Measurements from ENCODE around the gene SLC39A3. TPM values are rescaled to one million over a fixed set of nuclear protein-coding genes. Genes with fewer than 3 reads are reported as not detected.

SLC39A3 gene, protein sequence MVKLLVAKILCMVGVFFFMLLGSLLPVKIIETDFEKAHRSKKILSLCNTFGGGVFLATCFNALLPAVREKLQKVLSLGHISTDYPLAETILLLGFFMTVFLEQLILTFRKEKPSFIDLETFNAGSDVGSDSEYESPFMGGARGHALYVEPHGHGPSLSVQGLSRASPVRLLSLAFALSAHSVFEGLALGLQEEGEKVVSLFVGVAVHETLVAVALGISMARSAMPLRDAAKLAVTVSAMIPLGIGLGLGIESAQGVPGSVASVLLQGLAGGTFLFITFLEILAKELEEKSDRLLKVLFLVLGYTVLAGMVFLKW
- 10 to 100 TPM; 25.4 to 27.4 TPM for total RNA-seq

DNA sequence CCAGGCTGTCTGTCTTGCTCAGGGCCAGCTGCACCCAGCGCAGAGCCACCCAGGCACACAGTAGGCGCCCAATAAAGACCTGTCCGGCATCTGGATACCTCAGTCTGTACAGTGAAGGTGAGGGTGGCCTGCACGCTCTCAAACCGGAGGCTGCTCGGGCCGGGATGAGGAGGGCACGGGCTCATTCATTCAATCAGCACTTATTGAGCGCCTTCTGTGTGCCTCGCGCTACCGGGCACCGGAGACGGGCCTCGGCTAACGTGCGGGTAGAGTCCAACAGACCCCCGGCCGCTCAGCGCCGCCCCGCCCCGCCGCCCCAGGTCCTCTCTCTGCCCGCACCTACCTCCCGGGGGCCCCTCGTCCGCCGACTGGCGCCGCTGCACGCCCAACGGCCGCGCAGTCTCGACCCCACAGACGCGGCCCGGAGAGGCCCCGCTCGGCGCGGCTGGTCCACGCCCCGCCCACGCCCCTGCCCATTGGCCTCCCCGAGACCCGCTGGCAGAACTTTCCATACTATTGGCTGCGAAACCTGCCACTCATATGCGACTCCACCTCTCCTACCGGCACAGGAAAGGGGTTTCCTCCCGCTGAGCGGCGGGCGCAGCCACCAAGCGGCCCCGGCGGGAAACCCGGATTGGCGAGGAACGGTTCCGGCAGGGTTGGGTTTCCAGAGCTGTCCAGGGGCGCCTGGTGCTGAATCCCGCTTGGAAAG lies at the start of gene SLC39A3:
SLC39A3 (minus strand) TSS at position 416 of the 712 bp plus-strand sequence. CDS start 2,760 bp downstream, outside the sequence.
- peak within 1 kb of the TSS; percentile 89 for H3K4me3 Mint-ChIP-seq
- peak; percentile 99 for DNase-seq
- CTCF ChIA-PET: interaction anchor here (1.3 to 1.4 kb wide), 2 partner anchors 10 to 91 kb away, joined by 6 read pairs; no protein-coding TSS in a partner anchor
- H3K27me3 Mint-ChIP-seq: peaks cover 9% of the 10 kb centered on the region
- H3K36me3 Mint-ChIP-seq (ENCODE audit: low read depth): peaks cover 25% of the 10 kb centered on the region
- peak within 1 kb of the TSS; percentile 62 for H3K27ac Mint-ChIP-seq
- POLR2A ChIA-PET: interaction anchor here (0.6 to 1.8 kb wide), 7 partner anchors 10 to 283 kb away, joined by 3 to 5 read pairs (median 3); partner anchors contain the start of genes LMNB2, SGTA and THOP1
- H3K9me3 Mint-ChIP-seq: no peaks in the 10 kb centered on the region
- peaks cover 15% of the 10 kb centered on the region for H3K4me1 Mint-ChIP-seq

DNA sequence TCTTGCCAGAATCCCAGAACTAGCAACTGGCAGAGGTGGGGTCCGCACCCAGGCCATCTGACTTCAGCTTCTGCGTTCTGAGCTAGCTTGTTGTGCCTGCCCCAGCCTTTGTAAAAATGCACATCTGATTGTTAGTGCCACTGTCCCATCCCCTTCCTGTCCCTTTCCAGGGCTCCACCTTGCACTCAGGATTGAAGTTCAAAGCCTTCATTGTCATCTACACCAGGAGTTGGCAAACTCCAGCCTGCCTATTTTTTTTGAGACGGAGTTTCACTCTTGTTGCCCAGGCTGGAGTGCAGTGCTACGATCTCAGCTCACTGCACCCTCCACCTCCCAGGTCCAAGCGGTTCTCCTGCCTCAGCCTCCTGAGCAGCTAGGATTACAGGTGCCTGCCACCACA lies 48.4 kb upstream of the SLC39A3 start:
- ChIA-PET CTCF (no interaction called here), POLR2A (no interaction called here)
- H3K4me3 Mint-ChIP-seq: no peak overlapping the region
- no peak for DNase-seq
- no peaks in the 10 kb centered on the region for H3K9me3 Mint-ChIP-seq
- H3K4me1 Mint-ChIP-seq: peaks cover 40% of the 10 kb centered on the region
- H3K27me3 Mint-ChIP-seq: no peaks in the 10 kb centered on the region
- H3K27ac Mint-ChIP-seq: no peak overlapping the region
- peaks cover 29% of the 10 kb centered on the region for H3K36me3 Mint-ChIP-seq (ENCODE audit: low read depth)

DNA sequence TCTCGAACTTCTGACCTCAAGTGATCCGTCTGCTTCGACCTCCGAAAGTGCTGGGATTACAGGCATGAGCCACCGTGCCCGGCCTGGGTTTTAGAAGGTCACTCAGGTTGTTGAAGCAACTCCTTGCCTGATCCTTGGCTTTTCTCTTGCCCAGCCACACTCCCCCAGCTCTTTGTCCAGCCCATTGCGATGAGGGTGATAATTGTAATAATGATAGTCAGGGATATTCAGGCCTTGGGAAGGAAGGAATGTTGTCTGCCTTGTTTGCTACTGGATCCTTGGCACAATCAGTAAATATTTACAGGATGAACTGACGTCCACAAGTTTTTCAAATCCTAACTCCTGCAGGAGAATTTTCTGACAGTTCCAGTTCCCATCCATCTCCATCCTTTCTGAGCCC lies 47.3 kb upstream of the SLC39A3 start:
- POLR2A ChIA-PET: no interaction called here
- CTCF ChIA-PET: no interaction called here
- Mint-ChIP-seq H3K27me3 (no peaks in the 10 kb centered on the region), H3K4me1 (peaks cover 45% of the 10 kb centered on the region), H3K9me3 (no peaks in the 10 kb centered on the region), H3K27ac (no peak overlapping the region), H3K4me3 (peak overlapping the region; percentile 88), H3K36me3 (ENCODE audit: low read depth) (peaks cover 26% of the 10 kb centered on the region)
- DNase-seq: no peak

DNA sequence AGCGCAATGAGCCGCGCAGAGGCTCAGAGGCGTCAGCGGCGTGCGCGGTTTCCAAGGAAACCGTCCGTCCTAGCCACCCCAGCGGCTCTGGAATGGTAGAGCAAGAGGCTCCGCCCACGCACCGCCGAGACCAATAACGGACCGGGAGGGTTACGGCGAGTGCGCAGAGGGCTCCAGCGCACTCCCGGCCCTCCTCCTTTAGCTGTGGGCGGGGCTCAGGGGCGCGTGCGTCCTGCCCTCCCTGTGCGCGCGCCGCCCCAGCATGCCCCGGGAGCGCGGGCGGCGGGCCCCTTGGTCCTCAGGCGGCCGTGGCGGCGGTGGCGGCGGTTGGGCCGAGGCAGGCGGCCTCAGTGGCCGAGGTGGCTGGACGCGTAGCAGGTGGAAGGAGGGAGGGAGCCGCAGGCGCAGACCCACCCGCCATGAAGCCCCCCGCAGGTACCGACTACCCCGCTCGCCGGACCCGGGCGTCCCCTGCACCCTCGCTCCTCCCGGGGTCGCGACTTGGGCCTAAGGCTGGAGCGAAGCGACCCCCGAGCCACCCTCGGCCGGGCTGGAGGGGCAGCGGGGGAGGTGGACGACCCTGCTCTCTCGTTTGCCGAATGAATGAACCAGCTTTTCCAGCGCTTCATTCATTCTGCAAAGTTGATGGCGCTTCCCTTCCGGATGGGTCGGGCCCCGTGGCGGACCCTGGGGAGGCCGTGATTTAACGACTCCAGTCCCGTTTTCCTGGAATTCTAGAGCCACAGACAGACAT lies 45.6 kb upstream of the SLC39A3 start, which contains the start of gene THOP1:
THOP1 (plus strand) TSS at position 260 of the 754 bp plus-strand sequence; CDS start at position 420, 160 bp downstream.
- Mint-ChIP-seq H3K9me3 (no peaks in the 10 kb centered on the region), H3K4me3 (peak within 1 kb of the TSS; percentile 88), H3K27me3 (no peaks in the 10 kb centered on the region), H3K36me3 (ENCODE audit: low read depth) (peaks cover 27% of the 10 kb centered on the region), H3K4me1 (peaks cover 62% of the 10 kb centered on the region), H3K27ac (peak within 1 kb of the TSS; percentile 68)
- ChIA-PET CTCF (interaction anchor here (1.0 to 1.3 kb wide), 2 partner anchors 34 to 137 kb away, joined by 3 to 5 read pairs; partner anchors contain the start of gene ZNF554), POLR2A (interaction anchor here (0.9 to 1.3 kb wide), 4 partner anchors 10 to 309 kb away, joined by 3 to 8 read pairs (median 4); partner anchors contain the start of genes GADD45B, SLC39A3 and ZNF57)
- peak; percentile 99 for DNase-seq

DNA sequence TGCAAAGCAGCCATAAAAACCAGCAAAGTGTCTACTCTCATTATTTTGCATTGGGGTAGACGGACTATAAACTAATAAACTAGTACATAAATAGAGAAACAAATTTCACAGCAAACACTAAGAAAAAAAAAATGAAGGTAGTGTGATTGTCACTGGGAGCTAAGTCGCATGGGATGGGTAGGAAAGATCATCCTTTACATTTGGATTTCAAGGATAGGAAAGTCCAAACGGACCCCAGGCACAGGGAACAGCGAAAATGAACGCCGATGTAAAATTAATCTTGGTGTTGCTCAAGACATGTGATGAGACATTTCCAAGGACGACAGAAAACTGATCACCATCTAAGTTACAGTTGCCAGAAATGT lies 43.9 kb upstream of the SLC39A3 start:
- peaks cover 65% of the 10 kb centered on the region for H3K4me1 Mint-ChIP-seq
- peaks cover 28% of the 10 kb centered on the region for H3K36me3 Mint-ChIP-seq (ENCODE audit: low read depth)
- ChIA-PET POLR2A (interaction anchor here (1.3 to 2.0 kb wide), 5 partner anchors 15 to 327 kb away, joined by 3 to 5 read pairs (median 4); partner anchors contain the start of genes LMNB2, SLC39A3 and ZNF554), CTCF (interaction anchor here (1.0 to 1.4 kb wide), 4 partner anchors 35 to 628 kb away, joined by 3 to 7 read pairs (median 3); no protein-coding TSS in a partner anchor)
- no peaks in the 10 kb centered on the region for H3K9me3 Mint-ChIP-seq
- no peak for DNase-seq
- peak overlapping the region; percentile 87 for H3K4me3 Mint-ChIP-seq
- peak overlapping the region; percentile 80 for H3K27ac Mint-ChIP-seq
- H3K27me3 Mint-ChIP-seq: no peaks in the 10 kb centered on the region

DNA sequence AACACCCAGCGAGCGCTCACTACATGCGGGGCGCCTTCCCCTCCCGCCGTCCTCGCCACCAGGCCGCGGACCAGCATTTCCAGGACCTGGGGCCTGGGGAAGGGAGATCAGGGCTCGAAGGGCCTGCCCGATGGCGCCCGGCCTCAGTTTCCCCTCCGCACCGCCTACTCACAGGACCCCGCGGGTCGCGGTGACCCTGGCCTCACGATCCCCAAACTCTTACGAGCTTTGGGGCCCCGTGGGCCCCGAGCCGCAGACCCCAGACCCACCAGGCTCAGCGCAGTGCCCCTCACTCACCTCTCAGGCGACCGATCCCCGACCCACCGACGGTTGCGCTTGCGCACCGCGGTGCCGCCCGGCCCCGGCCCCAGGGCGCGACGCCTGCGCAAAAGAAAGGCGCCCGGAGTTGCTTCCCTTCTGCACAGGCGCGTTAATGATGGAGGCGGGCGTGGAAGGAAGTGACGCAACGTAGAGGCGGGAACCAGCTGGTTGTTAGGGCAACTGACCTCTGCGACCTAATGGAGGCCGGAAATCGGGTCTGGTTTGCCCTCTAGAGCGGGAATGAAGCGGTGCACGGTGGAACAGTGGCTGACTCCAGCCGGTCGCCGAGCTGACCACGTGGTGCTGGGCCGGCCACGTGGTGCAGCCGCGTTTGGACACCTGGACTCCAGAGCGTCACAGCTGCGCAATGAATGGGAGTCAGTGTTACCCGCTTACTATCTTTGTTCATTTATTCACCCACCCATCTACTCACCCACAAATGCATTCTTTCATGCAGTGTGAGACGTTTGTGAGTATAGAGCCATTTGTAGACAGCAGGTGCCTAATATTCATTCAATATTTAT lies 43.3 kb upstream of the SLC39A3 start, which contains the start of gene SGTA:
SGTA (minus strand) TSS at position 338 of the 845 bp plus-strand sequence. CDS start 14,205 bp downstream, outside the sequence.
- peaks cover 63% of the 10 kb centered on the region for H3K4me1 Mint-ChIP-seq
- no peaks in the 10 kb centered on the region for H3K9me3 Mint-ChIP-seq
- H3K36me3 Mint-ChIP-seq (ENCODE audit: low read depth): peaks cover 28% of the 10 kb centered on the region

DNA sequence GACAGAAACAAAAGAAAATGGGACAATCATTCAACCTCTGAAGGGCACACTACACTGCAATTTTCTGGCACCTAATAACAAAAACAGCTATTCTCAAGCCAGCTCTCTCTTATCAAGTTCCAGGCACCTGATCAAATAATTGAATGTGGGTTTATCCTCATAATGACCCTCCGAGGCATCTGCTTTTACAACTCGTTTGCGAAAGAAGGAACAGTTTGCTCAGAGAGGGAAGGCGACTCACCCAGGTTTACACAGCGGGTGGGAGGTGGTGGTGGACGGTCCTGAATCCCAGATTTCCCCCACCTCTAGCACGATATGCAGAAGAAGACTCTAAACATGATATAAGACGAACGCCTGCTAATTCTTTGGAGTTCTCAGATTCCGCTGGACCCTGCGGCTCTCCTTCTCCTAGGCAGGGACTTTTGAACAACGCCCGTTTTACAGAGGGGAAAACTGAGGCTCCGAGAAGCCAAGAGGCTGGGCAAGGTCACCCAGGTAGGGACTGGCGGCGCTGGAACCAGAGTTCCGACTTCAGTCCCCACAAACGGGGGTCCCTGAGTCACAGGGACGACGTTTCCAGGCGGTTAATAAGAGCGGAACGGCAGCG lies 42.6 kb upstream of the SLC39A3 start:
- peak overlapping the region; percentile 87 for H3K4me3 Mint-ChIP-seq
- CTCF ChIA-PET: interaction anchor here (0.9 to 1.4 kb wide), 6 partner anchors 33 to 626 kb away, joined by 3 to 7 read pairs (median 3); partner anchors contain the start of gene ZNF555
- H3K9me3 Mint-ChIP-seq: no peaks in the 10 kb centered on the region
- POLR2A ChIA-PET: interaction anchor here (0.9 to 2.0 kb wide), 6 partner anchors 14 to 326 kb away, joined by 3 to 5 read pairs (median 4); partner anchors contain the start of genes LMNB2, SLC39A3 and ZNF554
- no peaks in the 10 kb centered on the region for H3K27me3 Mint-ChIP-seq
- H3K27ac Mint-ChIP-seq: peak overlapping the region; percentile 76
- H3K36me3 Mint-ChIP-seq (ENCODE audit: low read depth): peaks cover 21% of the 10 kb centered on the region
- DNase-seq: no peak
- peaks cover 57% of the 10 kb centered on the region for H3K4me1 Mint-ChIP-seq

More for the DNA sequence above, 43.3 kb upstream of the SLC39A3 start, which contains the start of gene SGTA:
- Mint-ChIP-seq H3K27ac (peak within 1 kb of the TSS; percentile 80), H3K27me3 (no peaks in the 10 kb centered on the region), H3K4me3 (peak within 1 kb of the TSS; percentile 87)
- CTCF ChIA-PET: interaction anchor here (0.6 to 1.4 kb wide), 5 partner anchors 34 to 627 kb away, joined by 3 to 7 read pairs (median 3); no protein-coding TSS in a partner anchor
- peak; percentile 98 for DNase-seq
- POLR2A ChIA-PET: interaction anchor here (0.9 to 2.0 kb wide), 6 partner anchors 14 to 326 kb away, joined by 3 to 5 read pairs (median 4); partner anchors contain the start of genes LMNB2, SLC39A3 and ZNF554

DNA sequence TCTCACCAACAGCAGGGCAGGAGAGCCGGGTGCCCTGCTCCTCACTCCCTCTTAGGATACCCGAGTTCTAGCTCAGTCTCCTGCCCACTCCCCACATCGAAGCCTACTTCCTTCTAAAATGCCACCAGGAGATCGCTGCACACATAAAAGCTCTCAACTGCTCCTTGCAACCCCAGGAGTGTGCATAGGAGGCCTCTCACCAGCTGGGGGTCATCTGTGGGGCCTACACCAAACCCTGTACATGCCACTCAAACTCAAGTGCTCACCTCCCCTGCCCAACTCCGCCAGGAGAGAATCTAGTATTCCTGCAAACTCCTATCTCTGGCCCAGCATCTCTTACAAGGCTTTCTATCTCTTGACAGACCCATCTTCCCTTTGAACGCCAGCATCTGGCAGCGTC lies 40.5 kb upstream of the SLC39A3 start:
- peaks cover 15% of the 10 kb centered on the region for H3K36me3 Mint-ChIP-seq (ENCODE audit: low read depth)
- no peaks in the 10 kb centered on the region for H3K9me3 Mint-ChIP-seq
- CTCF ChIA-PET: interaction anchor here (0.6 kb wide), 1 partner anchor 1172 kb away, joined by 5 read pairs; no protein-coding TSS in a partner anchor
- POLR2A ChIA-PET: no interaction called here
- H3K27me3 Mint-ChIP-seq: no peaks in the 10 kb centered on the region
- H3K27ac Mint-ChIP-seq: no peak overlapping the region
- DNase-seq: no peak
- no peak overlapping the region for H3K4me3 Mint-ChIP-seq
- H3K4me1 Mint-ChIP-seq: peaks cover 57% of the 10 kb centered on the region

DNA sequence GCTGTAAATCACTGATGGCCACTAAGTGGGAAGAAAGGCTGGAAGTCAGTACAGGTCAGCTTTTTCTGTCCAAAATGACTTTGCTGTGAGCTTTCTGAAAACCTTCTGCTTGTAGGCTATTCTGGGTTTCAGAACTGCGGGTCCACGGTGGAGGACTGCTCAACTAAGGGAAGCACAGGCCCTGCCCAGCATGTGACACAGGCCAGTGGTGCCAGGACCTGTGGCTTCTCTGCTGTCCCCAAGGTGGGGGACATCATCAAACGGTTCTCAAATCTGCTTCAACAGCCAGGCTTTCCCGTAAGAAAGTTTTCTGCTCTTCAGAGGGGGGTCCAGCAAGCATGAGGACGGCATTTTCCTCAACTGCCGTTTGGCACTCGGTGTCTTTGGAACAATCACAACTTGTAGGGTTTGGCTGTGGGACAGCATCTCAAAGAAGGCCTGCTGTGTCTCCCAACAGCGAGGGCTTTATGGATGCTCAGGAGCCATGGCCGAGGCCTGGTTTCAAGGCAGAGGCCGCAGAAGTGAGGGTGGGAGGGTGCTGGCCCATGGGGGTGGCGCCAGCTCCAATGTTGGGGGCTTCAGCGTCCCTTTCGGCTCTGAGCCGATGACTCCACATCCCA lies 39.4 kb upstream of the SLC39A3 start:
- Mint-ChIP-seq H3K27ac (no peak overlapping the region), H3K4me1 (peaks cover 59% of the 10 kb centered on the region), H3K9me3 (no peaks in the 10 kb centered on the region), H3K27me3 (no peaks in the 10 kb centered on the region), H3K4me3 (no peak overlapping the region), H3K36me3 (ENCODE audit: low read depth) (peaks cover 16% of the 10 kb centered on the region)
- no peak for DNase-seq
- ChIA-PET POLR2A (no interaction called here), CTCF (no interaction called here)

DNA sequence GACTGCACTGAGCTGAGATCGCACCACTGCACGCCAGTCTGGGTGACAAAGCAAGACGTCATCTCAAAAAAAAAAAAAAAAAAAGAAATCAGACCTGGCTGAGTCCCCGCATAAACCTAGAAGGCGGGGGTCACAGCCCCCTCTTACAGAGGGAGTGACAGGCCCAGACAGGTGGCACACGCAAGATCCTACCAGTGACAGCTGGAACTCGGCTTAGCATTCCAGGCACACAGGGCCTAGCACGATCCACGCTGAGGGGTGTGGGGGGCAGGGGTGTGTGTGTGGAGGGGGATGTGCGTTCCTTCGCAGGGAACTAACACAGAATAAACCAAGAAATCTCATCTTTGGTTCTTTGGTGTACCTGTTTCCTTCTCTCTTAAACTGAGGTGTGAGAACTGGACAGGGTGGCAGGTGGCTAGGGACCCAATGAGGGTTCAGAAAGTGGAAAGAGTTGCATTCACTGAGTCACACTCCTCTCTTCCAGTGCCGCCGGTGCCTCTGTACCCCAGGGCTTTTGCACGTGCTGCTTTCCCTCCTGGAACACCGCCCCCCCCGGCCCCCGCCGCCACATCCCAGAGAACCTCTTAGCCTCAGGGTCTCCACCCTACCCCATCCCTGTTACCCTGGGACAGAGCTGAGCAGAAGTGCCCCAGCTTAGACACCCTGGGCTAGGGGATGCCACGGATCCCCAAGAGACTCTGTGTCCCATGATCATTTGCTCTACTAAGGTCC lies 38.3 kb upstream of the SLC39A3 start:
- DNase-seq: no peak
- peaks cover 53% of the 10 kb centered on the region for H3K4me1 Mint-ChIP-seq
- H3K4me3 Mint-ChIP-seq: no peak overlapping the region
- ChIA-PET CTCF (no interaction called here), POLR2A (no interaction called here)
- no peaks in the 10 kb centered on the region for H3K27me3 Mint-ChIP-seq
- peaks cover 16% of the 10 kb centered on the region for H3K36me3 Mint-ChIP-seq (ENCODE audit: low read depth)
- peak overlapping the region; percentile 34 for H3K27ac Mint-ChIP-seq
- H3K9me3 Mint-ChIP-seq: no peaks in the 10 kb centered on the region
